Measurements from ENCODE around the gene XDH. TPM values are rescaled to one million over a fixed set of nuclear protein-coding genes. Genes with fewer than 3 reads are reported as not detected.

Gene XDH
- total and polyA plus RNA-seq, 9 of the 15 experiments (the other 6 are each of a cell fraction or from before 2014, with no cell fraction given), result 0.04 to 0.06 TPM; not detected in 7

DNA sequence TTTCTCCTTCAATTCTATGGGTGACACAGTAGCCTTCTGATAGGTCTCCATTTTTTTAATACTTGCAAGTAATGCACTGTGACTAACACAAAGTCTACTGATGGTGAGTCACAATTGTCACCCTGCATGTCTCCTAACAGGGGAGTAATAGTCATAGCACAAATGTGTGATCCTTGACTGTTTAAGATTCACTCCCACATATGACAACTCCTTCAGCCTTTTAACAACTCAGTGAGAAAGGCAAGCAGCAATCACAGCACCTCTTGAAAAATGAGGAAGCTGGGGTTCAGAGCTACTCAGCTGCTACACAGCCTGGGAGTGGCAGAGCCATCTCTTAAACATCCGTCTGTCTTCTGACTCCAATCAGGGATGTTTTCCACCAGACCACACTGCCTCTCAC, 116.8 kb downstream of the XDH start:
- no peak overlapping the region for H3K9ac ChIP-seq (ENCODE audit: insufficient read depth in 1 of 2, low read depth in 2 of 2, low read length in 2 of 2)
- ChIA-PET CTCF (ENCODE audit: low intra/inter-chr PET ratio) (no interaction called here), POLR2A (interaction anchor here (0.6 kb wide), 1 partner anchor 9 kb away, joined by 3 read pairs; no protein-coding TSS in a partner anchor)
- 0% methylated on average over 1 of the region's 1 CpG for WGBS (ENCODE audit: insufficient coverage, low coverage, missing lambda C conversion rate)
- no peaks in the 10 kb centered on the region for H3K36me3 ChIP-seq (ENCODE audit: control insufficient read depth, insufficient read depth, low read length)
- DNase-seq (ENCODE audit: extremely low read depth in 1 of 4, low spot score in 3 of 4), result no peak
- ATAC-seq, result no peak
- no peak overlapping the region for H3K27ac ChIP-seq (ENCODE audit: extremely low read depth, low read depth, low read length)
- H3K9me1 ChIP-seq (ENCODE audit: control insufficient read depth, insufficient read depth, low read length), result no peaks in the 10 kb centered on the region
- intact Hi-C loops (cut with micrococcal nuclease), result no loop called here
- H3K9me3 ChIP-seq (replicated peaks; ENCODE audit: control insufficient read depth, insufficient read depth, low read depth, low read length), result no peaks in the 10 kb centered on the region
- peaks cover 0 to 5% of the 10 kb centered on the region in 2 experiments; a peak in 1 of 5 replicates for H3K27me3 ChIP-seq (ENCODE audit: control insufficient read depth in 2 of 2, insufficient read depth in 2 of 2, low read length in 2 of 2)
- in situ Hi-C loops (cut with MboI), result no loop called here
- no peak overlapping the region for H3K4me3 ChIP-seq
- FAIRE-seq, result no peak
- H3K4me2 ChIP-seq (ENCODE audit: insufficient read depth, low read length), result no peak overlapping the region
- H3K4me1 ChIP-seq (replicated peaks in 1 of 2; ENCODE audit: control insufficient read depth in 2 of 2, insufficient read depth in 2 of 2, low read length in 2 of 2), result no peaks in the 10 kb centered on the region
- BruUV-seq (replicated peaks), result no TSS peak
- no peaks in the 10 kb centered on the region for H4K20me1 ChIP-seq (replicated peaks; ENCODE audit: control insufficient read depth, insufficient read depth, low read length)
- H3K79me2 ChIP-seq (ENCODE audit: control insufficient read depth, insufficient read depth, low read length), result no peaks in the 10 kb centered on the region
- no peak for TF ChIP-seq ZBED1 (IDR thresholded peaks at IDR 0.05)
- TF ChIP-seq KHSRP (IDR thresholded peaks at IDR 0.05), result no peak
- TF ChIP-seq, protein P1, sequence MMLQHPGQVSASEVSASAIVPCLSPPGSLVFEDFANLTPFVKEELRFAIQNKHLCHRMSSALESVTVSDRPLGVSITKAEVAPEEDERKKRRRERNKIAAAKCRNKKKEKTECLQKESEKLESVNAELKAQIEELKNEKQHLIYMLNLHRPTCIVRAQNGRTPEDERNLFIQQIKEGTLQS (IDR thresholded peaks at IDR 0.05), result no peak
- TF ChIP-seq, protein P1 (CRISPR knock-in tag; conservative IDR thresholded peaks at IDR 0.05), result no peak
- TF ChIP-seq POLR2H (tag; IDR thresholded peaks at IDR 0.05; ENCODE audit: low read depth), result no peak
- no peak for TF ChIP-seq KLF6 (CRISPR knock-in tag; IDR thresholded peaks at IDR 0.05; ENCODE audit: borderline replicate concordance)
- no peak for TF ChIP-seq TGIF2 (CRISPR knock-in tag; IDR thresholded peaks at IDR 0.05)
- TF ChIP-seq HDAC3 (IDR thresholded peaks at IDR 0.05; ENCODE audit: borderline replicate concordance, partially characterized antibody), result no peak
- TF ChIP-seq ELF2 (CRISPR knock-in tag; IDR thresholded peaks at IDR 0.05), result no peak
- TF ChIP-seq, protein P2, sequence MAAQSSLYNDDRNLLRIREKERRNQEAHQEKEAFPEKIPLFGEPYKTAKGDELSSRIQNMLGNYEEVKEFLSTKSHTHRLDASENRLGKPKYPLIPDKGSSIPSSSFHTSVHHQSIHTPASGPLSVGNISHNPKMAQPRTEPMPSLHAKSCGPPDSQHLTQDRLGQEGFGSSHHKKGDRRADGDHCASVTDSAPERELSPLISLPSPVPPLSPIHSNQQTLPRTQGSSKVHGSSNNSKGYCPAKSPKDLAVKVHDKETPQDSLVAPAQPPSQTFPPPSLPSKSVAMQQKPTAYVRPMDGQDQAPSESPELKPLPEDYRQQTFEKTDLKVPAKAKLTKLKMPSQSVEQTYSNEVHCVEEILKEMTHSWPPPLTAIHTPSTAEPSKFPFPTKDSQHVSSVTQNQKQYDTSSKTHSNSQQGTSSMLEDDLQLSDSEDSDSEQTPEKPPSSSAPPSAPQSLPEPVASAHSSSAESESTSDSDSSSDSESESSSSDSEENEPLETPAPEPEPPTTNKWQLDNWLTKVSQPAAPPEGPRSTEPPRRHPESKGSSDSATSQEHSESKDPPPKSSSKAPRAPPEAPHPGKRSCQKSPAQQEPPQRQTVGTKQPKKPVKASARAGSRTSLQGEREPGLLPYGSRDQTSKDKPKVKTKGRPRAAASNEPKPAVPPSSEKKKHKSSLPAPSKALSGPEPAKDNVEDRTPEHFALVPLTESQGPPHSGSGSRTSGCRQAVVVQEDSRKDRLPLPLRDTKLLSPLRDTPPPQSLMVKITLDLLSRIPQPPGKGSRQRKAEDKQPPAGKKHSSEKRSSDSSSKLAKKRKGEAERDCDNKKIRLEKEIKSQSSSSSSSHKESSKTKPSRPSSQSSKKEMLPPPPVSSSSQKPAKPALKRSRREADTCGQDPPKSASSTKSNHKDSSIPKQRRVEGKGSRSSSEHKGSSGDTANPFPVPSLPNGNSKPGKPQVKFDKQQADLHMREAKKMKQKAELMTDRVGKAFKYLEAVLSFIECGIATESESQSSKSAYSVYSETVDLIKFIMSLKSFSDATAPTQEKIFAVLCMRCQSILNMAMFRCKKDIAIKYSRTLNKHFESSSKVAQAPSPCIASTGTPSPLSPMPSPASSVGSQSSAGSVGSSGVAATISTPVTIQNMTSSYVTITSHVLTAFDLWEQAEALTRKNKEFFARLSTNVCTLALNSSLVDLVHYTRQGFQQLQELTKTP (IDR thresholded peaks at IDR 0.05; ENCODE audit: low read depth in 1 of 2, partially characterized antibody in 2 of 2), result no peak
- TF ChIP-seq ZNF778 (CRISPR knock-in tag; IDR thresholded peaks at IDR 0.05), result no peak
- no peak for TF ChIP-seq SAP30 (IDR thresholded peaks at IDR 0.05; ENCODE audit: borderline replicate concordance, insufficient read depth, low read depth, low read length, poor library complexity, severe bottlenecking)
- TF ChIP-seq GATA2 (CRISPR knock-in tag; IDR thresholded peaks at IDR 0.05), result no peak
- TF ChIP-seq ZNF184 (CRISPR knock-in tag; IDR thresholded peaks at IDR 0.05), result no peak
- no peak for TF ChIP-seq RCOR1 (IDR thresholded peaks at IDR 0.05; ENCODE audit: borderline replicate concordance in 1 of 2, low read depth in 2 of 2, low read length in 2 of 2)
- H2AFZ ChIP-seq (ENCODE audit: low read depth, low read length), result no peak overlapping the region

All from K562 (cell line).